ENCODE results near the gene AP4S1.

Gene AP4S1

GRCh38 chr14:31118892-31119291 lies 93.4 kb downstream of the AP4S1 start:
- peaks cover 50% of the 10 kb centered on the region for H3K36me3 ChIP-seq (ENCODE audit: low read length)
- no peak overlapping the region for H3K4me2 ChIP-seq (ENCODE audit: low read depth, low read length, poor library complexity, severe bottlenecking)
- no peaks in the 10 kb centered on the region for H3K27me3 ChIP-seq (ENCODE audit: low read length)
- H3K9me2 ChIP-seq (replicated peaks; ENCODE audit: insufficient read depth, low read length), result no peaks in the 10 kb centered on the region
- no peaks in the 10 kb centered on the region for H4K20me1 ChIP-seq (ENCODE audit: low read depth, low read length)
- no peak overlapping the region for H2AFZ ChIP-seq (ENCODE audit: low read depth, low read length, severe bottlenecking)
- TF ChIP-seq EZH2phosphoT487 (conservative IDR thresholded peaks at IDR 0.05; ENCODE audit: low read length) (no peak), CTCF (IDR thresholded peaks at IDR 0.05; ENCODE audit: insufficient read depth, low read length, poor library complexity, severe bottlenecking) (no peak)
- H3F3A ChIP-seq (ENCODE audit: insufficient read depth), result 0 out of 2 replicates have a peak, but pooled peaks cover 3% of the 10 kb centered on the region
- H3K4me3 ChIP-seq (ENCODE audit: insufficient read depth, low read length, poor library complexity, severe bottlenecking), result no peak overlapping the region
- no peaks in the 10 kb centered on the region for H3K79me2 ChIP-seq (ENCODE audit: insufficient read depth, low read length)
- H3K9me3 ChIP-seq (ENCODE audit: insufficient read depth, low read length), result no peaks in the 10 kb centered on the region
- no peak overlapping the region for H3K27ac ChIP-seq (ENCODE audit: low read depth, low read length)
- no peak overlapping the region for H3K9ac ChIP-seq (ENCODE audit: low read length)

GRCh38 chr14:31122098-31122611 lies 96.7 kb downstream of the AP4S1 start:
- TF ChIP-seq CTCF (IDR thresholded peaks at IDR 0.05; ENCODE audit: insufficient read depth, low read length, poor library complexity, severe bottlenecking), result no peak
- TF ChIP-seq EZH2phosphoT487 (conservative IDR thresholded peaks at IDR 0.05; ENCODE audit: low read length), result no peak
- H3K9me2 ChIP-seq (replicated peaks; ENCODE audit: insufficient read depth, low read length), result no peaks in the 10 kb centered on the region
- H3K36me3 ChIP-seq (ENCODE audit: low read length), result peaks cover 54% of the 10 kb centered on the region
- no peak overlapping the region for H3K27ac ChIP-seq (ENCODE audit: low read depth, low read length)
- H3K4me3 ChIP-seq (ENCODE audit: insufficient read depth, low read length, poor library complexity, severe bottlenecking), result no peak overlapping the region
- H3F3A ChIP-seq (ENCODE audit: insufficient read depth), result no peaks in the 10 kb centered on the region
- no peak overlapping the region for H3K9ac ChIP-seq (ENCODE audit: low read length)
- no peaks in the 10 kb centered on the region for H3K27me3 ChIP-seq (ENCODE audit: low read length)
- no peak overlapping the region for H3K4me2 ChIP-seq (ENCODE audit: low read depth, low read length, poor library complexity, severe bottlenecking)
- H4K20me1 ChIP-seq (ENCODE audit: low read depth, low read length), result no peaks in the 10 kb centered on the region
- no peak overlapping the region for H2AFZ ChIP-seq (ENCODE audit: low read depth, low read length, severe bottlenecking)
- no peaks in the 10 kb centered on the region for H3K79me2 ChIP-seq (ENCODE audit: insufficient read depth, low read length)
- no peaks in the 10 kb centered on the region for H3K9me3 ChIP-seq (ENCODE audit: insufficient read depth, low read length)

- no peak overlapping the region for H3K27ac ChIP-seq (ENCODE audit: low read depth, low read length)
- no peaks in the 10 kb centered on the region for H3K79me2 ChIP-seq (ENCODE audit: insufficient read depth, low read length)
- no peak overlapping the region for H3K4me2 ChIP-seq (ENCODE audit: low read depth, low read length, poor library complexity, severe bottlenecking)
- no peak overlapping the region for H3K4me3 ChIP-seq (ENCODE audit: insufficient read depth, low read length, poor library complexity, severe bottlenecking)
- H3K36me3 ChIP-seq (ENCODE audit: low read length), result peaks cover 52% of the 10 kb centered on the region
- TF ChIP-seq CTCF (IDR thresholded peaks at IDR 0.05; ENCODE audit: insufficient read depth, low read length, poor library complexity, severe bottlenecking), result no peak
- H2AFZ ChIP-seq (ENCODE audit: low read depth, low read length, severe bottlenecking), result no peak overlapping the region
- H4K20me1 ChIP-seq (ENCODE audit: low read depth, low read length), result no peaks in the 10 kb centered on the region
- H3K9me2 ChIP-seq (replicated peaks; ENCODE audit: insufficient read depth, low read length), result no peaks in the 10 kb centered on the region
- no peaks in the 10 kb centered on the region for H3K27me3 ChIP-seq (ENCODE audit: low read length)
- H3F3A ChIP-seq (ENCODE audit: insufficient read depth), result no peaks in the 10 kb centered on the region
- H3K9me3 ChIP-seq (ENCODE audit: insufficient read depth, low read length), result no peaks in the 10 kb centered on the region
- H3K9ac ChIP-seq (ENCODE audit: low read length), result no peak overlapping the region
These were observed 97.5 kb downstream of the AP4S1 start for GRCh38 chr14:31122921-31123320.

All from SU-DHL-6 (cell line).